HG02763 (cell line): ENCODE measurements around the gene MDFIC2.
"Not testable (repeated sequence)": the region's sequence is repeated elsewhere in the genome, so short reads cannot be mapped to it uniquely, and the experiment has no call there.

Source experiments
- ATAC-seq: cut with Tn5 transposase; IDR thresholded peaks from one replicate; pipeline ENCODE4 v1.9.1; 2021; ENCODE audit warnings: mild to moderate bottlenecking, moderate library complexity; ENCODE audit not compliant: unreplicated experiment

MDFIC2 gene

GRCh38 chr3:70264122-70264780 is 48.2 kb downstream of the MDFIC2 start:
- no peak for ATAC-seq

GRCh38 chr3:70261283-70261682 is 51.2 kb downstream of the MDFIC2 start:
- ATAC-seq = no peak

GRCh38 chr3:70256566-70256965 is 55.9 kb downstream of the MDFIC2 start:
- ATAC-seq = no peak

GRCh38 chr3:70250492-70250891 is 61.9 kb downstream of the MDFIC2 start:
- no peak for ATAC-seq

GRCh38 chr3:70249509-70250160 is 62.8 kb downstream of the MDFIC2 start:
- ATAC-seq = no peak

- ATAC-seq = no peak
These were observed 63.6 kb downstream of the MDFIC2 start for GRCh38 chr3:70248856-70249255.

- ATAC-seq = no peak
These were observed 64.5 kb downstream of the MDFIC2 start for GRCh38 chr3:70247955-70248354.

- ATAC-seq = no peak
These were observed 66.5 kb downstream of the MDFIC2 start for GRCh38 chr3:70245746-70246525.

GRCh38 chr3:70244422-70244821 is 68.0 kb downstream of the MDFIC2 start:
- ATAC-seq = no peak

- ATAC-seq = no peak
These were observed 70.0 kb downstream of the MDFIC2 start for GRCh38 chr3:70242297-70242882.

- ATAC-seq = no peak
These were observed 78.6 kb downstream of the MDFIC2 start for GRCh38 chr3:70233812-70234211.

- ATAC-seq = no peak
These were observed 79.3 kb downstream of the MDFIC2 start for GRCh38 chr3:70233112-70233511.

- no peak for ATAC-seq
These were observed 81.2 kb downstream of the MDFIC2 start for GRCh38 chr3:70231266-70231701.

- ATAC-seq = no peak
These were observed 85.0 kb downstream of the MDFIC2 start for GRCh38 chr3:70227437-70227836.

- ATAC-seq = no peak
These were observed 87.3 kb downstream of the MDFIC2 start for GRCh38 chr3:70225146-70225545.

- no peak for ATAC-seq
These were observed 88.1 kb downstream of the MDFIC2 start for GRCh38 chr3:70224337-70224736.

GRCh38 chr3:70218471-70218870 is 94.0 kb downstream of the MDFIC2 start:
- no peak for ATAC-seq

GRCh38 chr3:70211274-70211673 is 101.2 kb downstream of the MDFIC2 start:
- ATAC-seq = not testable (repeated sequence)

GRCh38 chr3:70201975-70202374 is 110.5 kb downstream of the MDFIC2 start:
- ATAC-seq = no peak

- ATAC-seq = no peak
These were observed 122.5 kb downstream of the MDFIC2 start for GRCh38 chr3:70189884-70190473.

GRCh38 chr3:70186221-70186620 is 126.2 kb downstream of the MDFIC2 start:
- no peak for ATAC-seq
